Measurements from ENCODE around the gene TENT4A. TPM values are rescaled to one million over a fixed set of nuclear protein-coding genes. Genes with fewer than 3 reads are reported as not detected.

Gene TENT4A
- total RNA-seq, 1 experiment from 2014 or later = 29.6 TPM

GRCh38 chr5:6731465-6732237 lies 18.4 kb downstream of the TENT4A start:
- CTCF ChIA-PET = interaction anchor here (0.7 kb wide), 1 partner anchor 528 kb away, joined by 3 read pairs; no protein-coding TSS in a partner anchor
- DNase-seq (ENCODE audit: low read depth, low spot score) = no peak
- no peaks in the 10 kb centered on the region for H3K9me3 ChIP-seq (ENCODE audit: control insufficient read depth, insufficient read depth, low read depth, low read length)
- no peak overlapping the region for H3K4me3 ChIP-seq (ENCODE audit: low read depth in 2 of 2, low read length in 2 of 2)
- H3K27ac ChIP-seq (ENCODE audit: low read length) = peak overlapping the region; percentile 58; the same call in 1 of the 2 replicates
- in situ Hi-C loops (cut with HindIII; ENCODE audit: low pct_unique_long_range_greater_than_20kb, low sequenced_read_pairs) (no loop called here), intact Hi-C loops (cut with micrococcal nuclease; ENCODE audit: unreplicated experiment) (no loop called here)
- H3K27me3 ChIP-seq (ENCODE audit: control insufficient read depth, insufficient read depth, low read length) = no peaks in the 10 kb centered on the region
- no peaks in the 10 kb centered on the region for H3K36me3 ChIP-seq (ENCODE audit: control insufficient read depth, insufficient read depth, low read length)
- peaks cover 59% of the 10 kb centered on the region for H3K4me1 ChIP-seq (ENCODE audit: control insufficient read depth, insufficient read depth, low read length)
- no peak for TF ChIP-seq REST (IDR thresholded peaks at IDR 0.05; ENCODE audit: insufficient read depth in 1 of 2, low read depth in 2 of 2, low read length in 1 of 2)
- no peak for TF ChIP-seq SIN3A (IDR thresholded peaks at IDR 0.05; ENCODE audit: borderline replicate concordance, insufficient read depth, low read depth, low read length)
- TF ChIP-seq CTCF (IDR thresholded peaks at IDR 0.05) = no peak
- no peak for TF ChIP-seq TCF7L2 (IDR thresholded peaks at IDR 0.05; ENCODE audit: low read depth, low read length)
- TF ChIP-seq POLR2AphosphoS5 (IDR thresholded peaks at IDR 0.05; ENCODE audit: low read depth, low read length) = no peak
- POLR2A ChIA-PET = no interaction called here
- ATAC-seq = 0 out of 2 replicates have a peak, but pooled peaks have one; percentile 10
- no TSS peak for BruUV-seq (replicated peaks)

GRCh38 chr5:6732634-6733410 lies 19.6 kb downstream of the TENT4A start:
- DNase-seq (ENCODE audit: low read depth, low spot score) = no peak
- TF ChIP-seq SIN3A (IDR thresholded peaks at IDR 0.05; ENCODE audit: borderline replicate concordance, insufficient read depth, low read depth, low read length) (no peak), CTCF (IDR thresholded peaks at IDR 0.05) (no peak), POLR2AphosphoS5 (IDR thresholded peaks at IDR 0.05; ENCODE audit: low read depth, low read length) (no peak), TCF7L2 (IDR thresholded peaks at IDR 0.05; ENCODE audit: low read depth, low read length) (no peak), REST (IDR thresholded peaks at IDR 0.05; ENCODE audit: insufficient read depth in 1 of 2, low read depth in 2 of 2, low read length in 1 of 2) (no peak)
- Histone ChIP-seq H3K4me3 (ENCODE audit: low read depth in 2 of 2, low read length in 2 of 2) (peak overlapping the region in 1 of 2 experiments; percentile 30; a peak in 2 of 4 replicates), H3K27ac (ENCODE audit: low read length) (peak overlapping the region; percentile 58), H3K9me3 (ENCODE audit: control insufficient read depth, insufficient read depth, low read depth, low read length) (no peaks in the 10 kb centered on the region), H3K36me3 (ENCODE audit: control insufficient read depth, insufficient read depth, low read length) (no peaks in the 10 kb centered on the region), H3K27me3 (ENCODE audit: control insufficient read depth, insufficient read depth, low read length) (no peaks in the 10 kb centered on the region), H3K4me1 (ENCODE audit: control insufficient read depth, insufficient read depth, low read length) (peaks cover 55% of the 10 kb centered on the region)
- ChIA-PET CTCF (interaction anchor here (0.5 kb wide), 1 partner anchor 45 kb away, joined by 7 read pairs; no protein-coding TSS in a partner anchor), POLR2A (no interaction called here)
- intact Hi-C loops (cut with micrococcal nuclease; ENCODE audit: unreplicated experiment) = no loop called here
- peak; percentile 78 for ATAC-seq
- in situ Hi-C loops (cut with HindIII; ENCODE audit: low pct_unique_long_range_greater_than_20kb, low sequenced_read_pairs) = no loop called here
- BruUV-seq (replicated peaks) = no TSS peak
